DMS153 treated with DMSO at 0.1 percent for 48 hours (cell line): ENCODE measurements around the gene RHEX.

Experiments
- DNase-seq: peaks from one replicate; lab custom pipeline; 2025; ENCODE audit not compliant: unreplicated experiment; lab: John Stamatoyannopoulos, UW

The RHEX gene

DNA sequence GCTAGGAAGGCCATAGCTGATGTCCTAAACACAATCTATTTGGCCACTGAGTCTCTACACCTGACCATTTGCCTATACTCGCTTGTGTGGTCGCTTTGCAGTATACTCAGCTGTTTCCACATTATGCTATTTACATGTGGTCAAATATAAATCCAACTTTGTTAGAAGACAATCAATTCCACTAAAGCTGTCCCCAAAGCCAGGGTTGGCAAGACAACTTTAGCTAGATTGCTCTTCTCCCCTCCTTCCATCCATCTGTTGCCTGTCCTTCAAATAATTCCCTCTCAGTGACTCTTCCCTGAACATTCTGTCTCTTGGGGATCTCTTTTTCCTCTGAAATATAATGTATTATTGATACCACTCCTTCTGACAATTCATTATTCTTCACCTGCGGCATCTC is 34.1 kb downstream of the RHEX start:
- DNase-seq: no peak

DNA sequence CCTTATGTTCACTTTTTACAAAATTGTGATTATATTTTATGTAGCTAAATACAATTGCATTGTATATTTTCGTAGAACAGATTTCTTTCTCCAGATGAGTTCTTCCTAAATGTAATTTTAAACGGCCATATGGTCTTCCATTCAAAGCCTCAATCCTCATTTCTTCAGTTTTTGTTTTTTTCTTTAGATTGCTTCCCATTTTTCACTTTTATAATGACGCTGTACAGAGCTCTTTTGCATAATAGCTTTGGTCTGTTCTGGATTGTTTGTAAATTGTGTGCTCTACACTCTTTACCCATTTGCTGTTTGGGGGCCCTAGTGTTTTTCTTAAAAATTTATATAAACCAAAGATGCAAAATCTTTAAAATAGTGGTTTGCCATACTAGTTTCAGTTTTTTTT is 36.4 kb downstream of the RHEX start:
- DNase-seq: no peak

DNA sequence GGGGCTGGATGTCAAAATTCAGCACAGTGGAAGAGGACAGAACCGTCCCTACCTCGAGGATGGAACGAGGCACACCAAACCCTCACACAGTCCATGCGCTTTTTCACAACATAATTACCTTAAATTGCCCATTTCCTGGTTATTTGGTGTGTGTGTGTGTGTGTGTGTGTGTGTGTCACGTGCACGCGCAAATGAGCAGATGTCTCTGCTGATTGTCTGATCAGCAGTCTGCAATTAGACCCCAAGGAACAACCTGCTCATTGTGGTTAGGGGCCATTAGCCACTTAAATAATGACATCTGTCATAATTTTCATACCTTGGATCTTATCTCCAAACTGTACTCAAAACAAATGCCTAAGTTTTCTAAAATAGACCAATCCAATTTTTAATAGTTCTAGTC is 41.1 kb downstream of the RHEX start:
- peak; percentile 41 for DNase-seq

DNA sequence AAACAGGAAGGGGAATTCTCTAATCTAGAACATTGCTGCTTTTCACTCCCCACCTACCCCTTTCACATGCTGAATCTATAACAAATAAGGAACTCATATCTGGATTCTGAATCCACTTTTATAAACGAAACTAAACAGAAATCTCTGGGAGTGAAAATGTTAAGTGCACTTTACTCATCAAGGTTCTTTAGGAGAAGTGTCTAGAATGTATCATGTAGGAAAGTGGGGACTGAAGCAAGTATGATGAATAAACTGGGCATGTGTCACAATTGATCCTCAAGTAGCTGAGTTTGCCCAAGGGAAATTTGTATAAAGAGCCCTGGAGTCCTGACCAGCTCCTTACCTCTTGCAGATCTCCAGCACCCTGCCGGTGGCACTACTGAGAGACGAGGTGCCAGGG is 44.4 kb downstream of the RHEX start:
- no peak for DNase-seq

DNA sequence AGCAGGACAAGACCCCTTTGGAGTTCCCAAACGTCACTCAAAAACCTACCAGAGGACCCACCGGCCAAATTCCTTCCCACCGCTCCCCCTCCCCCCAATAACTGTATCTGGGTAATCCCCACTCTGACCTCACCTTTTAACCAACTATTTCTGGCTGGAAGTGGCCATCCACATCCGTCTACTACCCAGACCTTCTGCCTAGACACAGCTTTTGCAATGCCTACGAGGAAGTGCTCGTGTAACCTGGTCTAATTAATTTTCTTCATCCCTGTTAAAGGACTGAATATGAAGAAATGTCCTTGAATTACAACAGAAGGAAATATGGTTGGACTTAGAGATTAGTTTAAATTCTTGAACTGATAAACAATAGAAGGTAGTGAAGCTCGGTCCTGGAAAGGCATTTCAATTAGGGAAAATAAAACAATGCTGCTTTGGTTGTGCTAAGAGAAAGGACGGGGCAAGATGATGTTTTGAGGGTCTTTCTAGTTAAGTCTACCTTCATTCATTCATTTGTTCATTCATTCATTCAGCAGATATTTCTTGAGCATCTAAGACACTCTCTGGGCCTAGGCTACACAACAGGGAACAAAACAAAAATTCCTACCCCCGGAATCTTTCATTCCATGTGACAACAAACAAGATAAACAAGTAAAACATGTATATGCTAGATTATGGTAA is 45.4 kb downstream of the RHEX start:
- DNase-seq: no peak

DNA sequence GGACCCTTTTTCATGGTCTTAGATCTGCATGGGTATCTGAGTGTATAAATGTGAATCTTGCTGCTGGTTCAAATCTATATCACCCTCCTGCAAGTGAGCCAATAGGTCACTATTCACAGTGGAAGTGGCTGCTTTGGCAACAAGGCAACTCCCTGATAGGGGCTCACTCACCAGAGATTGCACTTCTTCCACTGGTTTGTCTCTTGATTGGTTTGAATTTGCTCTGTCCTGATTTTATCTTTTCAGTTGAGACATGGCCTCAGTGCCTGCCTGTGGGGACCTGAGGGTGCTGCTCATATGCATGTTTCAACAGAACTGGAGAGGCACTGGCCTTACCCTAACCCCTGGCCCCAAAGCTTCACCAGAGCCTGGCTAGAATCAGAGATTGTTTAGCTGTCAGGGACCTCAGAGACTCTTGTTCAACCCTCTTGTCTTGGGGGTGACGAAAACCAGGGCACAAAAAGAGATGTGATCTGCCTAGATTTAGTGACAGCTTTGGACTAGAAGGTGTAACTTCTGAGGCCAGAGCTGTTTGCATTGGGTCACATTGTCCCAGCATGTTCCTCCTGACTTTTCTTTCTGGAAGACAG is 47.3 kb downstream of the RHEX start:
- no peak for DNase-seq

DNA sequence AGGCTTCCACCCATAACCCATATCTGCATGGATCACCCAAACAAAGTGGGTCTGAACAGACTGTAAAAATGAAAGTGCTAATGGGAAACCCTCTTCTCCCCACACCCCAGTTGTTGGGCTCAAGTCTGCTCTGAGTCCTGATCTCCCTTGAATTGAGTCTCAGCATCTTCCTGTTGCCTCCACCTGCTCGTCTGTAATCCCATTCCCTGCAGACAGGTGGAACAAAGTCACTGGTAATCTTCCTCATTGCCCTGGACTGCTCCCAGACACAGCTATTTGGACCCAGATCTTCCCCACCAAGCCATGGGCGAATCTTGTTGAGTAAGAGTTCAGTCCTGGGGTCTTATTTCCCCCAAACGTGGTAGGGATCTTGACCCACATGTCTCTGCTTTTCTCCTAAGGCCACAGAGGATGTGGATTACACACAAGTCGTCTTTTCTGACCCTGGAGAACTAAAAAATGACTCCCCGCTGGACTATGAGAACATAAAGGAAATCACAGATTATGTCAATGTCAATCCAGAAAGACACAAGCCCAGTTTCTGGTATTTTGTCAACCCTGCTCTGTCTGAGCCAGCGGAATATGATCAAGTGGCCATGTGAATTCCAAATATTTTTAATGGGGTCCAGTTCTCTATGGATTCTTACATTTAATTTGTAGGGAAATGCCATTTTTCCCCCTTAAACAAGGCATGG is 48.5 kb downstream of the RHEX start:
- no peak for DNase-seq

DNA sequence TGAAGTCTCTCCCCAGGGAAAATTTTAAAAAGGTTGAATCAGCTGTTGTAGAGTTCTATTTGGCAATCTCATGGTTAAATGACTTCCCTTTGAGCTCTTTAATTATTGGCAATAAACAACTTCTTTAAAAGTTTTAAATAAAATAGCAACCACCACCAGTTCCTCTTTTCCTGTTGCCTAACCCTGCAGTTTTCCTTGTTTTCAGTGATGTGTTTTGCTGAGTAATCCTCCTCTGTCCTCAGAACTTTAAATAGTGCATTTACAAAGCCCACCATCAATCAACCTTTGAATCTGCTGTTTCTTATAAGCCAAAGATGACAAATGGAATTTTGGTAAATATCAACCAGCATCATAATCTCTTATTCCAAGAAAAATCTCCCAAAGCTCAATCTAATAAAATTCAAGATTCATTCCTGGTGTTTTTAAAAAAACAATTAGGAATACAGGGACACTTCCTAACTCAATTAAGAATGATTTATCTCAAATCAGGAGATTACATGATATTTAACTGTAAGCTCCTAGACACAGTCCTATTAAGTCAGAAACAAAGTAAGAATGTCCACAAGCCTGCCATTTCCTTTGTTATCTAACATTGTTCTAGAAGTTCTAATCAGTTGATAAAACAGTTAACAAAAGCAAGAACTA is 49.4 kb downstream of the RHEX start:
- DNase-seq: no peak

DNA sequence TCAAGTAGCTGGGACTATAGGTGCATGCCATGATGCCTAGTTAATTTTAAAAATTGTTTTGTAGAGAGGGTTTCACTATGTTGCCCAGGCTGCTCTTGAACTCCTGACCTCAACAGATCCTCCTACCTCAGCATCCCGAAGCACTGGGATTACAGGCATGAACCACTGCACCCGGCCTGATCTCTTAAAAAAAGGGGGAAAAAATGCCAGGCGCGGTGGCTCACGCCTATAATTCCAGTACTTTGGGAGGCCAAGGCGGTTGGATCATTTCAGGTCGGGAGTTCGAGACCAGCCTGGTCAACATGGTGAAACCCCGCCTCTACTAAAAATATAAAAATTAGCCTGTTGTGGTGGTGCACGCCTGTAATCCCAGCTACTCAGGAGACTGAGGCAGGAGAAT is 51.0 kb downstream of the RHEX start:
- no peak for DNase-seq

DNA sequence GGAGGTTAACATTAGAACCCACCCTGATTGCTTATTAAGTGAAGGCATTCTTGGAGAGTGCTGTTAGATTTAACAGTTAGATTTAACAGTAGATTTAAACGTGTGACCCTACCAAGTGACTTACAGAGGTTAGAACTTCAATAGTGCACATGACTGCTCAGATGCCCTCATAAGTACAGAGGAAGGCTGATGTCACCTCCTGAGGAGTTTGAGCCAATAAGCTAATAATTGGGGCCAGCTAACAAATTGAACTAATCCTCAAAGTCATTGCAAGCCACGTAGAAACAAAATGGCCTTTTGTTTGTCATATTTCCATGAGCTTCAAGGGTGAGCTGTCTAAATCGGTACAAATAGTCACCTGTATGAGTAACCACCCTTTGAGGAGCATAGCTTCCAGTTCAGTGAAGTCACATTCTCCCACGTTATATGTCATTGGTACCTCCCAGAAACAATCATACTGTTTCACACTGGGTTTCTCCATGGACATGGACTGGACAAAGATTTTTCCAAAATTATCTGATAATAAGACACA is 52.6 kb downstream of the RHEX start:
- peak; percentile 77 for DNase-seq

DNA sequence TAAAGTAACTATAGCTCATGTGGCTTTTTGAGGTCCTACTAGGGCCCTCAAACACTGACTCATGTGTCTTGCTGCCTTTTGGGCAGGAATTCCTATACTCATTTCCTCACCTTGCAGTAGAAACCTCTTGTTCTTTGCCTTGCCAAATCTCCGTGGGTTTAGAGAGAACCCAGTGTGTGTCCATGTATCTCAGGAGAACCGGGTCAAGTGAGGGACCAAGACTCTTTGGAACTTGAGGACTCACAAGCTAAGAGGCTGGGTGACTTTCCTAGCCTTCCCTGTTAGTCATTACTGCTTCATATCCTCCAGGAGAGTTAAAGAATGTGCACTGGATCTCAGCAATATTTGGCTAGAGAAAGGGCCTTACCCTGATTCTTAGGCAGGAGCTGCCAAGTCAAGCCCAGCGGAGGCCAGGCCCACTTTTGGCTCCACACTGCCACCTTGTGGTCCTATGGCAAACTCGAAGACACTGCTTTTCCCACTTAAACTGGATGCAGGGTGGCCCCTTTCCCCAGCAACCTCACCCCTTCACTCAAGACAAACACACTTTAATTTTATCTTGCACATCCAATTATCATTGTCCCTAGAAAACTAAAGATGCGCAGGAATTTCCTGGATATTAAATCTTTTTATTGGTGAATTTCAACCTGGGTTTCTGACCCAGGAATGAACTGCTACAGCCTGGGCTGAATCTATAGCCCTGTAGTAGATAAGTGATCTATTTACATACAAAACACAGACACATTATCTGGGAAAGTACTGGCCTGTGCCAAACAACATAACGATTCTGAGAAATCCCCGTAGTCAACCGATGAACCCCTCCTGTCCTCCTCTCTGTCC is 53.6 kb downstream of the RHEX start:
- peak; percentile 88 for DNase-seq

DNA sequence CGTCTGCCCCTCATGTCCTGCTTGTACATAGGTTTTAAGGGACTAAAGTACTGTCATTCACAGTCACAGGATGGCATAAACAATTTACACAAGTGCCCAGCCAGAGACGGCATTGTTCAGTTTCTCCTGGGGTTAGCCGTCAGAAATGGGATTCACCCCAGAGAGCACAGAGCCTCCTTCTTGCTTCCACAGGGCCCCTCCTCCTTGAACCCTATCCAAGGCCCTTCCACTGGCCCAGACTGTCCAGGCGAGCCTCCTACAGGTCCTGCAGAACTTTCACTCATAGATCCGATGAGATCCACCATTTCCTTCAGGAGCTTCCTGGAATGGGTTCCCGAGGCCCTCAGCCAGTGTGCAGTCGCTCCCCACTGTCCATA is 54.2 kb downstream of the RHEX start:
- DNase-seq: no peak

DNA sequence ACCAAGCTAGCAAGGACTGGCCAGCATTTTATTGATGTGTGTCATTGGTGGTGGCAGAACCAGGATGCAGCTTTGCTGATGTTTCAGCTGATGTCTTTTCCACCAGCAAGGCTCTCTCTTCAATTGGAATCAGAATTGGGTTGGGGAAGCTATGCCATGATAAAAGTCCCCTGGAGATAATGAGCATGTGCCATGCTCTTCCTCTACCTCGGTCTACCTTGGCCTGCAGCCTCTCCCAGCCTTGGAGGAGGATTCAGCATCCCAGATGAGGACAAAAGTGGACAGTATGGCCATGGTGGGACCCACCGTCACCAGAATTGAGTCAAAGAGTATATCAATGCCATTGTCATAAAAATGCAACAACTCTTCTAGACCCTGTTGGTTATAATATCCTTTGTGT is 55.7 kb downstream of the RHEX start:
- no peak for DNase-seq

DNA sequence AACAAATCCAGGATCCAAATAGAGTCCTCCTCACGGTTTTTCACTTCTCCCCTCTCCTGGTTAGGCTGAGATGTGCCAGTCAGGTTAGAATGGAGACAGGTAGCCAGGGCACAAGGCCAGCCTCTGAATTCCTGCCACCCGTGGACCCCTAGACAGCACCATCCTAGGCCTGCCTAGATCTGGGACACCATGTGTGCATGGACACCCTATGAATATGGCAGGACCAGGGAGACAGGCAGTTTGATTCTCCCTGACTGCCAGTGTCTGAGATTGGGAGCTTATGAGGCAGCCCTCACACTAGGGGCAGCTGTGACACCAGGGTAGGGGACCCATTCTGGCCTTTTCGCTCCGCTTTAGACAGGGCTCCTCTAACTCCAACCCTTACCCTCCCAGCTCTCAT is 56.7 kb downstream of the RHEX start:
- no peak for DNase-seq

DNA sequence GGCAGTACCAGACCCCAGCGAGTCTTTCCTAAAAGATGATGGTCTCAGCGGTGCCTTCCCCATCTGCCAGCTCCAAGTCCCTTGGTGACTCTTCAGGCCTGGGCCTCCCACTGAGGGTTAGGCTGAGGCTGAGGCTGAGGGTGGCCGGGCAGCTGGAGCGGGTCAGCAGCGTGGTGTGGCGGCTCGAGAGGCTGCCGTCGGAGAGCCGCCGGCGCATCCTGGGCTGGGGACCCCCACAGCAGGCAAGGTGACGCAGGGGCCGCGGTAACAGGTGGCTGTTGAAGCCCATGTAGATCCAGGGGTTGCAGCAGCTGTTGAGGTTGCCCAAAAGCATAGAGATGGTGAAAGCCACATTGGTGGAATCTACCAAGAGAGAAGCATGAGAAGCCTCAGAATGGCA is 57.2 kb downstream of the RHEX start:
- DNase-seq: no peak

DNA sequence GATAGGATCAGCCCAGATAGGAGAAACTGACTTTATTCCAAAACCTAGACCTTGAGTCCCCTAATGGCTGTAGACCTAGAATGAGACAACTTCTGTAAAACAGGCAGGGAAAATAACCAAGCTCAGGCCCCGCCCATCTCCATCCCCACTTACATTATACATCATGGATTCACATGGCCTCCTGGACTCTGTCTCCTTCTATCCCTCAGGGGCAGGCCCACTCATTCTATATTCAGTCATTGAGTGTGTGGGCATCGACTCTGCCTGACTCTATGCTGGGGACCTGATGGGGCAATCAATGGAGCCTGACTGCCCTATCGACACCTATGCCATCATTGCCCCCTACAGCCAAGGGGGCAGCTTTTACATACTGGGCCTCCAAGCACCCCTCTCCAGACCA is 57.8 kb downstream of the RHEX start:
- DNase-seq: no peak

DNA sequence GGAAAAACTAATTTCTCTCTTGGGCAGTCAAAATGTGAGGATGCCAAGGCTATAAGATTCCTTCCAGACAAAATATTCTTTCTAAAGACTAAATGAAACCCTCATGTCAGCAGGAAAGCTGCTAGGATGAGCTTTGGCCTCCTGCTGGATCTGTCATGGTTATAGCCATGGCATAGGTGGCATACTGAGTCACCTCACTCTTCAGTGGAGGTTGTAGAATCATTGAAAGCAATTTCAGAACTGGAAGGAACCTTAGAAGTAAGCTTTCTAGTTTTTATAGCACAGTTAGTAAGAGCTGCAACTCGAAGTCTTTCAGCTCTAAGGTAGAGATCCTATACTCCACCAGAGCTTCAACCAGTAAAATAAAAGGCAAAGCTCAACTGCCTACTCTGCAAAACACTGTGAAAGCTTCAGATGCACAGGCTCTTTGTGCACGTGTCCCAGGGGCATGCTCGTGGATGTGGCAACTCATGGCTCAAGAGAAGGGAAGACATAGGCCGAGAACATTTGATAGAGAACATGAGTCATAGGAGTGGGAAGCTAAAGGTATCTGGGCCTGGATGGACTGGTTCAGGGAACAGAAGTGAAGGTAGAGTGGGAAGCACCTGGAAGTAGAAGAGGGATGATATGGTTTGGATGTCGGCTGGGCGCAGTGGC is 58.4 kb downstream of the RHEX start:
- no peak for DNase-seq

DNA sequence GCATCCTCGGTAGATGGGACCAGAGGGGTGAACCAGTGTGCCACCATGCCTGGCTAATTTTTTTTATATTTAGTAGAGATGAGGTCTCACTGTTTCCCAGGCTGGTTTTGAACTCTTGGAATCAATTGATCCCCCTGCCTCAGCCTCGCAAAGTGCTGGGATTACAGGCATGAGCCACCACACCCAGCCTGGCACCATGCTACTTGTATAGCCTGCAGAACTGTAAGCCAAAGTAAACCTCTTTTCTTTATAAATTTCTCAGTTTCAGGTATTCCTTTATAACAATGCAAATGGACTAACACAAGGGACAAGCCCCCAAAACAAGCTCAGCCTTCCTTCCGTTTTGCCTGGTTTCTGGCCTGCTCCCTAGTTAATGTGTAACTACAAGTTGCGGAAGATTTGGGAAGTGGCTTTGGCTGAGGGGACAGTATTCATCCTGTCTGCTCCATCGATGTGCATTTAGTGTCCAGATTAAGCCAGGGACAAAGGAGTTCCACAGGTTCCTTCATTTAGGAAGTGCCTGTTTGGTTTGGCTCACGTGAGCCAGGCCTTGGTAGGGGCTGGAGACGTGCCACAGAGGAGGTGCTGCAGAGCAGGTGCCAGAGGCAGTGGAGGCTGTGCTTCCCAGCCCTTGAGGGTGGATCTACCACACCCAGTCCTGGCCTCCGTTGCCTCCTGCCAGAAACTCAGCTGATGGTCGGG is 59.8 kb downstream of the RHEX start:
- no peak for DNase-seq

DNA sequence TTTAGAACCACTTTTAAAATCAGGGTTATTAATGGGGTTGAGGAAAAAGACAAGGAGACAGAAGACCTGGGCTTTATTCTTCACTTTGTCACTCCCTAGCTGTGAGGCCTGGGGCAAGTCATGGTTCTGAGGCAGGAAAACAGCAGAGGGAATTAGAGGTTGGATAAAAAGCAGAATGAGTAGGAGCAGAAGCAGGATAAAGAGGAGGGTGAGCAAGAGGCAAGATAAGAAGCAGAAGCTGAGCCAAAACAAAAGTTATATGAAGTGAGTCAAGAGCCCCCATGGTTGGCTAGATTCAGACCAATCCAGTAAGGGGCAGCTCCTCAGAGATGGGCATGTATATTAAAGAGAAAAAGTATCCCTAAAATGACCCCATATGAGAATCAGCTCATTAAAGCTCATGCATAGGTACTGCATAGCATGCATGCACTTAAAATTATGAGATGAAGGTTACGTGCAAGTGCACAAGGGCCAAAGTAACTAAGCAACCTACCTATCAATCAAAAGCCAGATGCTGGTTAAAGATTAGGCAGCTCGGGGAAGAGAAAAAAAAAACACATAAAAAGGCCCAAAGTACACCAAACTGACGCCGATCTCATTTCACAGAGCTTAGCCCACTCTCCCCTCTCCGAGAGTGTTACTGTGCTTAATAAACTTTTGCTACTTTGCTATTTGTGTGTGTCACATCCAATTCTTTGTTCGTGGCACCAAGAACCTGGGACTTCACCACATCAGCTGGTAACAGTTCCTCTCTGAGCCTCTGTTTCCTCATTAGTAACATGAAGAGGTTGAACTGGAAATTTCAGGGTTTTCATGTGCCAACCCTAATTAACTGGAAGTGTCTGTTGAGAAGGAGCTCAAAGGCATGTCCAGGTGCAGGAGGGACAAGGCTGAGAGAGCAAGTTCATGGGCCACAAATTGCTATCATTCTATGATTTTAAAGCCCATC is 62.0 kb downstream of the RHEX start:
- DNase-seq: no peak
